CD14-positive monocyte (primary cell): Measurements from ENCODE around the gene SLC10A7. TPM values are rescaled to one million over a fixed set of nuclear protein-coding genes. Genes with fewer than 3 reads are reported as not detected.

Experiments
- DNase-seq, 3 donors: peaks; one replicate each; pipeline ENCODE4 v3.0.0-alpha.2; 2011 to 2022
- H2AFZ ChIP-seq: 2 replicates; pipeline ENCODE4 v1.6.0; 2012; ENCODE audit warnings: mild to moderate bottlenecking, low read depth, low read length, inconsistent platforms; ENCODE audit not compliant: insufficient read depth, poor library complexity, severe bottlenecking
- H3K27ac ChIP-seq, 2 donors: 1 replicate in 1 of 2; 2 replicates in 1 of 2; pipeline ENCODE4 v1.5.1; 2012 to 2013; ENCODE audit warnings: low read length in 2 of 2, control low read depth in 1 of 2, inconsistent platforms in 1 of 2, low read depth in 1 of 2, mild to moderate bottlenecking in 1 of 2
- H3K27me3 ChIP-seq, 2 donors: one replicate each; pipeline versions ENCODE4 v1.6.0 to v1.6.1; 2011 to 2013; ENCODE audit warnings: low read length in 2 of 2; ENCODE audit not compliant: control insufficient read depth in 2 of 2, insufficient read depth in 2 of 2
- H3K36me3 ChIP-seq, 2 donors: replicated peaks in 1 of 2; 1 replicate in 1 of 2; 2 replicates in 1 of 2; pipeline versions ENCODE4 v1.5.1 to v1.6.1; 2012 to 2013; ENCODE audit warnings: low read length in 2 of 2, control low read depth in 1 of 2, inconsistent platforms in 1 of 2, mild to moderate bottlenecking in 1 of 2; ENCODE audit not compliant: insufficient read depth in 2 of 2, control insufficient read depth in 1 of 2
- H3K4me1 ChIP-seq, 2 donors: 1 replicate in 1 of 2; 2 replicates in 1 of 2; pipeline versions ENCODE4 v1.5.1 to v1.6.1; 2012 to 2013; ENCODE audit warnings: low read length in 2 of 2, control low read depth in 1 of 2, inconsistent platforms in 1 of 2, mild to moderate bottlenecking in 1 of 2, moderate library complexity in 1 of 2; ENCODE audit not compliant: insufficient read depth in 2 of 2, control insufficient read depth in 1 of 2
- H3K4me2 ChIP-seq: replicated peaks from 2 replicates; pipeline ENCODE3; 2012; ENCODE audit warnings: low read length, moderate library complexity, mild to moderate bottlenecking; ENCODE audit not compliant: poor library complexity, severe bottlenecking; ENCODE audit errors: extremely low read depth
- H3K4me3 ChIP-seq, 3 experiments: fragments of 200-600 bp in 1 of 3; sonication (generic) in 1 of 3; replicated peaks in 1 of 3; 1 replicate in 2 of 3; 2 replicates in 1 of 3; pipeline ENCODE4 v1.5.1; 2011 to 2013; ENCODE audit warnings: low read length in 3 of 3, mild to moderate bottlenecking in 3 of 3, control low read depth in 2 of 3, low read depth in 2 of 3, inconsistent platforms in 1 of 3, moderate library complexity in 1 of 3
- H3K79me2 ChIP-seq: 2 replicates; pipeline ENCODE4 v1.6.0; 2012; ENCODE audit warnings: mild to moderate bottlenecking, control low read depth, inconsistent platforms, low read length, moderate library complexity; ENCODE audit not compliant: insufficient read depth
- H3K9ac ChIP-seq: 2 replicates; pipeline ENCODE4 v1.6.0; 2017; ENCODE audit warnings: low read length, mild to moderate bottlenecking; ENCODE audit not compliant: insufficient read depth, poor library complexity, severe bottlenecking
- H3K9me3 ChIP-seq, 2 donors: replicated peaks in 1 of 2; 1 replicate in 1 of 2; 2 replicates in 1 of 2; pipeline versions ENCODE4 v1.5.1 to v1.6.1; 2012 to 2013; ENCODE audit warnings: low read length in 2 of 2, control low read depth in 1 of 2; ENCODE audit not compliant: control insufficient read depth in 1 of 2, insufficient read depth in 1 of 2
- H4K20me1 ChIP-seq: 2 replicates; pipeline ENCODE4 v1.6.0; 2012; ENCODE audit warnings: mild to moderate bottlenecking, low read length, control low read depth, moderate library complexity; ENCODE audit not compliant: insufficient read depth
- H3K27ac Mint-ChIP-seq, 7 donors: one replicate each; pipeline ENCODE4 v1.8.0; 2020; ENCODE audit warnings: mild to moderate bottlenecking in 7 of 7, mixed read lengths in 7 of 7, moderate library complexity in 6 of 7, inconsistent platforms in 2 of 7
- H3K27me3 Mint-ChIP-seq, 3 donors: one replicate each; pipeline ENCODE4 v1.8.0; 2021 to 2022; ENCODE audit warnings: low read depth in 3 of 3, mild to moderate bottlenecking in 3 of 3, mixed read lengths in 3 of 3, moderate library complexity in 3 of 3, inconsistent platforms in 1 of 3
- H3K36me3 Mint-ChIP-seq, 2 donors: one replicate each; pipeline ENCODE4 v1.8.0; 2020; ENCODE audit warnings: mixed read lengths in 2 of 2, inconsistent platforms in 1 of 2, mild to moderate bottlenecking in 1 of 2
- H3K4me1 Mint-ChIP-seq: one replicate; pipeline ENCODE4 v1.8.0; 2020; ENCODE audit warnings: mild to moderate bottlenecking, mixed read lengths
- H3K4me3 Mint-ChIP-seq, 2 donors: one replicate each; pipeline ENCODE4 v1.8.0; 2020; ENCODE audit warnings: mild to moderate bottlenecking in 2 of 2, mixed read lengths in 2 of 2, moderate library complexity in 1 of 2
- H3K9me3 Mint-ChIP-seq, 7 donors: one replicate each; pipeline ENCODE4 v1.8.0; 2020 to 2022; ENCODE audit warnings: mixed read lengths in 7 of 7, mild to moderate bottlenecking in 6 of 7, moderate library complexity in 6 of 7, inconsistent platforms in 2 of 7
- CTCF ChIP-seq: fragments of 200-600 bp; IDR thresholded peaks from one replicate; pipeline ENCODE4 v1.8.0; 2022; ENCODE audit warnings: antibody characterized with exemption, mild to moderate bottlenecking
- WGBS: methylation state at CpG from one replicate; pipeline ENCODE4 v1.1.5; 2013; ENCODE audit warnings: missing lambda C conversion rate; ENCODE audit not compliant: insufficient coverage; 5-methylcytosine and 5-hydroxymethylcytosine counted together
- intact Hi-C, 2 donors: fragments of 100-400 bp; cut with micrococcal nuclease; formaldehyde crosslinking; loops; one replicate each; pipeline versions ENCODE4 v1.15.0 to v1.15.1; 2023
- polyA plus RNA-seq, 3 donors: library from polyadenylated mRNA; depleted of rRNA in 1 of 3; unstranded in 2 of 3; stranded (reverse) in 1 of 3; fragments of 300-500 nt in 2 of 3; fragments of >200 nt in 1 of 3; fragmentation: Illumina TruSeq in 2 of 3; gene quantifications; 1 replicate in 2 of 3; 2 replicates in 1 of 3; pipeline ENCODE4 v1.2.3, GENCODE V29; 2012 to 2021

SLC10A7 gene
- polyA plus RNA-seq, 3 donors: 6.6 to 8.3 (median 6.8) TPM

- Mint-ChIP-seq H3K27ac (no peak overlapping the region), H3K9me3 (no peaks in the 10 kb centered on the region), H3K4me1 (no peaks in the 10 kb centered on the region), H3K36me3 (peaks cover 30 to 32% of the 10 kb centered on the region in 2 donors), H3K27me3 (no peaks in the 10 kb centered on the region), H3K4me3 (no peak overlapping the region)
- 100% methylated on average over 3 of the region's 3 CpGs for WGBS
- Histone ChIP-seq H3K36me3 (peaks cover 7 to 22% of the 10 kb centered on the region in 2 donors), H3K79me2 (no peaks in the 10 kb centered on the region), H4K20me1 (no peaks in the 10 kb centered on the region), H3K9ac (no peak overlapping the region), H3K27me3 (no peaks in the 10 kb centered on the region), H3K4me1 (no peaks in the 10 kb centered on the region), H3K27ac (no peak overlapping the region), H3K4me2 (no peak overlapping the region), H2AFZ (no peak overlapping the region), H3K9me3 (no peaks in the 10 kb centered on the region), H3K4me3 (no peak overlapping the region)
- intact Hi-C loops: no loop called here
- no peak for DNase-seq
- TF ChIP-seq CTCF: no peak
Measured at GRCh38 chr4:146255874-146256273, 265.9 kb downstream of the SLC10A7 start.

- peaks cover 7 to 22% of the 10 kb centered on the region in 2 donors for H3K36me3 ChIP-seq
- H3K4me3 ChIP-seq: no peak overlapping the region
- Mint-ChIP-seq H3K4me3 (no peak overlapping the region), H3K36me3 (peaks cover 30 to 32% of the 10 kb centered on the region in 2 donors), H3K4me1 (no peaks in the 10 kb centered on the region), H3K27me3 (no peaks in the 10 kb centered on the region), H3K27ac (no peak overlapping the region), H3K9me3 (no peaks in the 10 kb centered on the region)
- WGBS: 100% methylated on average over 1 of the region's 1 CpG
- no peak for TF ChIP-seq CTCF
- no peaks in the 10 kb centered on the region for H3K27me3 ChIP-seq
- no peak overlapping the region for H2AFZ ChIP-seq
- H3K79me2 ChIP-seq: no peaks in the 10 kb centered on the region
- no peaks in the 10 kb centered on the region for H4K20me1 ChIP-seq
- H3K4me1 ChIP-seq: no peaks in the 10 kb centered on the region
- H3K27ac ChIP-seq: no peak overlapping the region
- no peaks in the 10 kb centered on the region for H3K9me3 ChIP-seq
- no peak overlapping the region for H3K4me2 ChIP-seq
- DNase-seq: no peak
- intact Hi-C loops: no loop called here
- no peak overlapping the region for H3K9ac ChIP-seq
Measured at GRCh38 chr4:146255463-146255862, 266.3 kb downstream of the SLC10A7 start.
